ENCODE data around the gene PLCB2. TPM values are rescaled to one million over a fixed set of nuclear protein-coding genes. Genes with fewer than 3 reads are reported as not detected.

PLCB2 gene
- total RNA-seq, 1 experiment from 2014 or later, result not detected

- DNase-seq (ENCODE audit: low read depth), result no peak
Measured at GRCh38 chr15:40323953-40324937, 16.5 kb upstream of the PLCB2 start.

- DNase-seq (ENCODE audit: low read depth), result peak; percentile 85
Measured at GRCh38 chr15:40323239-40323952, 15.7 kb upstream of the PLCB2 start, which contains the start of gene INAFM2. TSS of gene INAFM2 (plus strand) at chr15:40323692. CDS start at chr15:40324056, 364 bp downstream.

GRCh38 chr15:40322531-40323238 lies 14.9 kb upstream of the PLCB2 start:
- DNase-seq (ENCODE audit: low read depth), result no peak

- DNase-seq (ENCODE audit: low read depth), result peak; percentile 67
Measured at GRCh38 chr15:40320931-40321371, 13.2 kb upstream of the PLCB2 start.

- DNase-seq (ENCODE audit: low read depth), result no peak
Measured at GRCh38 chr15:40320409-40320808, 12.7 kb upstream of the PLCB2 start.

GRCh38 chr15:40317580-40317979 lies 9.8 kb upstream of the PLCB2 start:
- DNase-seq (ENCODE audit: low read depth), result no peak

GRCh38 chr15:40316931-40317330 lies 9.2 kb upstream of the PLCB2 start:
- DNase-seq (ENCODE audit: low read depth), result no peak

GRCh38 chr15:40314723-40315276 lies 7.1 kb upstream of the PLCB2 start:
- DNase-seq (ENCODE audit: low read depth), result peak; percentile 86

- DNase-seq (ENCODE audit: low read depth), result peak; percentile 83
Measured at GRCh38 chr15:40313531-40314398, 6.0 kb upstream of the PLCB2 start.

GRCh38 chr15:40312370-40313158 lies 4.8 kb upstream of the PLCB2 start:
- DNase-seq (ENCODE audit: low read depth), result no peak

- no peak for DNase-seq (ENCODE audit: low read depth)
Measured at GRCh38 chr15:40310993-40311392, 3.3 kb upstream of the PLCB2 start.

GRCh38 chr15:40310001-40310959 lies 2.5 kb upstream of the PLCB2 start:
- peak; percentile 38 for DNase-seq (ENCODE audit: low read depth)

- DNase-seq (ENCODE audit: low read depth), result no peak
Measured at GRCh38 chr15:40309344-40309862, 1.7 kb upstream of the PLCB2 start.

GRCh38 chr15:40306908-40307307 lies 827 bp downstream of the PLCB2 start:
- DNase-seq (ENCODE audit: low read depth), result no peak

GRCh38 chr15:40306371-40306770 lies 1.4 kb downstream of the PLCB2 start:
- DNase-seq (ENCODE audit: low read depth), result no peak

- no peak for DNase-seq (ENCODE audit: low read depth)
Measured at GRCh38 chr15:40305281-40305680, 2.5 kb downstream of the PLCB2 start.

- no peak for DNase-seq (ENCODE audit: low read depth)
Measured at GRCh38 chr15:40303576-40303975, 4.2 kb downstream of the PLCB2 start.

- no peak for DNase-seq (ENCODE audit: low read depth)
Measured at GRCh38 chr15:40302981-40303380, 4.8 kb downstream of the PLCB2 start.
